Colonic mucosa (tissue), 4 donors: ENCODE results near the gene KRTAP5-3. TPM values are rescaled to one million over a fixed set of nuclear protein-coding genes. Genes with fewer than 3 reads are reported as not detected.

Source experiments
- DNase-seq: peaks from one replicate; pipeline ENCODE4 v3.0.0-alpha.2; 2020
- H3K27ac ChIP-seq: fragments of 200-600 bp; one replicate; pipeline ENCODE4 v1.8.0; 2021
- H3K27me3 ChIP-seq: fragments of 200-600 bp; one replicate; pipeline ENCODE4 v1.8.0; 2021
- H3K36me3 ChIP-seq: fragments of 200-600 bp; one replicate; pipeline ENCODE4 v1.8.0; 2021
- H3K4me1 ChIP-seq: fragments of 200-600 bp; one replicate; pipeline ENCODE4 v1.8.0; 2021; ENCODE audit warnings: mild to moderate bottlenecking
- H3K4me3 ChIP-seq: fragments of 200-600 bp; one replicate; pipeline ENCODE4 v1.8.0; 2021
- H3K9ac ChIP-seq, 2 donors: one replicate each; pipeline ENCODE4 v1.7.0; 2013; ENCODE audit warnings: control low read depth in 2 of 2, low read depth in 2 of 2, low read length in 2 of 2
- H3K9me3 ChIP-seq: fragments of 200-600 bp; one replicate; pipeline ENCODE4 v1.8.0; 2021
- CTCF ChIP-seq: fragments of 200-600 bp; IDR thresholded peaks from one replicate; pipeline ENCODE4 v1.8.0; 2022; ENCODE audit warnings: antibody characterized with exemption, mild to moderate bottlenecking
- intact Hi-C: fragments of 100-400 bp; cut with DNase I; formaldehyde crosslinking; loops from one replicate; pipeline ENCODE4 v1.14.1; 2022
- total RNA-seq, 2 donors: library from RNA; stranded (reverse); fragmentation: NEBNext Ultra II Directional in 1 of 2; extraction: Animal tissue kit (Norgen Biotek cat#: 25700) in 1 of 2; gene quantifications; one replicate each; pipeline ENCODE4 v1.2.1, GENCODE V29; 2021
- donor health status: healthy.
- donor health status: DM: no; HTN: no; CAD: no.
- donor health status: DM: no; HTN: no; CAD: no.

KRTAP5-3 gene
- total RNA-seq, 2 donors from 2014 or later = not detected

GRCh38 chr11:1653541-1654387 is 45.5 kb upstream of the KRTAP5-3 start:
- no peak for TF ChIP-seq CTCF
- H3K4me1 ChIP-seq = no peaks in the 10 kb centered on the region
- no peaks in the 10 kb centered on the region for H3K27me3 ChIP-seq
- no peak overlapping the region for H3K4me3 ChIP-seq
- H3K9me3 ChIP-seq = no peaks in the 10 kb centered on the region
- DNase-seq = no peak
- no peak overlapping the region for H3K27ac ChIP-seq
- H3K36me3 ChIP-seq = no peaks in the 10 kb centered on the region
- intact Hi-C loops = loop anchor here (5.0 kb wide), 3 partner anchors 39 to 499 kb away; partner anchors contain the start of gene SYT8
- no peak overlapping the region for H3K9ac ChIP-seq

- Histone ChIP-seq H3K27me3 (no peaks in the 10 kb centered on the region), H3K4me3 (no peak overlapping the region), H3K27ac (no peak overlapping the region), H3K36me3 (no peaks in the 10 kb centered on the region), H3K9ac (no peak overlapping the region), H3K9me3 (no peaks in the 10 kb centered on the region), H3K4me1 (no peaks in the 10 kb centered on the region)
- peak; percentile 98 for TF ChIP-seq CTCF
- peak; percentile 78 for DNase-seq
- intact Hi-C loops = loop anchor here (5.0 kb wide), 3 partner anchors 39 to 499 kb away; partner anchors contain the start of gene SYT8
These were observed 44.7 kb upstream of the KRTAP5-3 start for GRCh38 chr11:1652771-1653540.

GRCh38 chr11:1652442-1652770 is 44.1 kb upstream of the KRTAP5-3 start:
- Histone ChIP-seq H3K36me3 (no peaks in the 10 kb centered on the region), H3K9me3 (no peaks in the 10 kb centered on the region), H3K27me3 (no peaks in the 10 kb centered on the region), H3K4me3 (no peak overlapping the region), H3K27ac (no peak overlapping the region), H3K4me1 (no peaks in the 10 kb centered on the region), H3K9ac (no peak overlapping the region)
- no peak for TF ChIP-seq CTCF
- intact Hi-C loops = loop anchor here (5.0 kb wide), 3 partner anchors 40 to 500 kb away; partner anchors contain the start of gene SYT8
- DNase-seq = no peak

GRCh38 chr11:1652026-1652425 is 43.8 kb upstream of the KRTAP5-3 start:
- Histone ChIP-seq H3K9me3 (no peaks in the 10 kb centered on the region), H3K4me3 (no peak overlapping the region), H3K36me3 (no peaks in the 10 kb centered on the region), H3K27me3 (no peaks in the 10 kb centered on the region), H3K27ac (no peak overlapping the region), H3K9ac (no peak overlapping the region), H3K4me1 (no peaks in the 10 kb centered on the region)
- no peak for DNase-seq
- intact Hi-C loops = loop anchor here (5.0 kb wide), 3 partner anchors 40 to 500 kb away; partner anchors contain the start of gene SYT8
- TF ChIP-seq CTCF = no peak

GRCh38 chr11:1651411-1651980 is 43.2 kb upstream of the KRTAP5-3 start:
- H3K36me3 ChIP-seq = no peaks in the 10 kb centered on the region
- no peaks in the 10 kb centered on the region for H3K4me1 ChIP-seq
- H3K27ac ChIP-seq = no peak overlapping the region
- no peak overlapping the region for H3K4me3 ChIP-seq
- H3K27me3 ChIP-seq = no peaks in the 10 kb centered on the region
- intact Hi-C loops = loop anchor here (5.0 kb wide), 3 partner anchors 41 to 501 kb away; partner anchors contain the start of gene SYT8
- no peak for TF ChIP-seq CTCF
- H3K9me3 ChIP-seq = no peaks in the 10 kb centered on the region
- H3K9ac ChIP-seq = no peak overlapping the region
- DNase-seq = no peak
